PC-9 (cell line): Measurements from ENCODE around the gene SH3PXD2A. TPM values are rescaled to one million over a fixed set of nuclear protein-coding genes. Genes with fewer than 3 reads are reported as not detected.

ENCODE experiments used
- BruUV-seq: library from RNA; stranded (reverse); fragments of 400-500 nt; replicated peaks from 2 replicates; lab custom pipeline; 2021; lab: Mats Ljungman, UMichigan
- CTCF ChIA-PET: fragments of 300-600 bp; sonication (Branson Sonifier 250); formaldehyde crosslinking; loops from one replicate; lab custom pipeline; 2022; ENCODE audit warnings: antibody characterized with exemption; lab: Charles Lee
- POLR2A ChIA-PET: fragments of 300-600 bp; sonication (Branson Sonifier 250); formaldehyde crosslinking; loops from one replicate; lab custom pipeline; 2022; ENCODE audit warnings: antibody characterized with exemption; ENCODE audit not compliant: unreplicated experiment; lab: Charles Lee
- DNase-seq, 2 experiments: peaks; one replicate each; pipeline versions ENCODE4 v3.0.0 to v3.0.0-alpha.2; 2015 to 2022; ENCODE audit warnings: mixed read lengths in 1 of 2
- H2AFZ ChIP-seq: fragments of 200-600 bp; sonication (generic); 2 replicates; pipeline ENCODE4 v1.8.1; 2017; ENCODE audit warnings: antibody characterized with exemption
- H3F3A ChIP-seq: fragments of 200-600 bp; sonication (generic); 2 replicates; pipeline ENCODE4 v1.8.1; 2017; ENCODE audit warnings: antibody characterized with exemption, mild to moderate bottlenecking, low read depth; ENCODE audit not compliant: insufficient read depth
- H3K27ac ChIP-seq: fragments of 200-600 bp; sonication (generic); 2 replicates; pipeline ENCODE4 v1.6.1; 2016; ENCODE audit warnings: mixed run types
- H3K27me3 ChIP-seq: fragments of 200-600 bp; sonication (generic); 2 replicates; pipeline ENCODE4 v1.6.1; 2016; ENCODE audit warnings: low read depth, mixed run types; ENCODE audit not compliant: insufficient read depth
- H3K36me3 ChIP-seq: fragments of 200-600 bp; sonication (generic); 2 replicates; pipeline ENCODE4 v1.6.1; 2016; ENCODE audit warnings: low read depth, mixed run types
- H3K4me1 ChIP-seq: fragments of 200-600 bp; sonication (generic); replicated peaks from 2 replicates; pipeline ENCODE4 v1.6.1; 2016; ENCODE audit warnings: mixed run types; ENCODE audit not compliant: insufficient read depth
- H3K4me2 ChIP-seq: fragments of 200-600 bp; sonication (generic); 2 replicates; pipeline ENCODE4 v1.6.1; 2017; ENCODE audit warnings: mixed run types
- H3K4me3 ChIP-seq: fragments of 200-600 bp; sonication (generic); 2 replicates; pipeline ENCODE4 v1.6.1; 2016; ENCODE audit warnings: mixed run types
- H3K79me2 ChIP-seq: fragments of 200-600 bp; sonication (generic); 2 replicates; pipeline ENCODE4 v1.6.1; 2017; ENCODE audit warnings: low read depth, mixed run types
- H3K9me2 ChIP-seq: fragments of 200-600 bp; sonication (generic); 2 replicates; pipeline ENCODE4 v1.8.1; 2017; ENCODE audit warnings: mild to moderate bottlenecking; ENCODE audit not compliant: insufficient read depth
- H3K9me3 ChIP-seq: fragments of 200-600 bp; sonication (generic); 2 replicates; pipeline ENCODE4 v1.8.1; 2016; ENCODE audit warnings: low read depth; ENCODE audit not compliant: insufficient read depth
- H4K20me1 ChIP-seq: fragments of 200-600 bp; sonication (generic); 2 replicates; pipeline ENCODE4 v1.8.1; 2017; ENCODE audit not compliant: insufficient read depth
- EZH2 ChIP-seq: fragments of 200-600 bp; sonication (generic); IDR thresholded peaks from 2 replicates; pipeline ENCODE4 v1.8.0; 2017; ENCODE audit warnings: antibody characterized with exemption, low read depth
- intact Hi-C: fragments of 100-400 bp; cut with micrococcal nuclease; formaldehyde crosslinking; loops from one replicate; pipeline ENCODE4 v1.10.0; 2022; ENCODE audit not compliant: unreplicated experiment
- total RNA-seq: library from RNA; stranded (reverse); gene quantifications from 2 replicates; pipeline ENCODE4 v1.2.3, GENCODE V29; 2021
- TF ChIP-seq, protein P1 (sequence below): fragments of 200-600 bp; sonication (generic); conservative IDR thresholded peaks from 2 replicates; pipeline ENCODE4 v1.6.1; 2017; ENCODE audit warnings: mixed run types, antibody characterized with exemption, mild to moderate bottlenecking, moderate library complexity

Gene SH3PXD2A
- total RNA-seq, 1 experiment from 2014 or later = 12.5 TPM

DNA sequence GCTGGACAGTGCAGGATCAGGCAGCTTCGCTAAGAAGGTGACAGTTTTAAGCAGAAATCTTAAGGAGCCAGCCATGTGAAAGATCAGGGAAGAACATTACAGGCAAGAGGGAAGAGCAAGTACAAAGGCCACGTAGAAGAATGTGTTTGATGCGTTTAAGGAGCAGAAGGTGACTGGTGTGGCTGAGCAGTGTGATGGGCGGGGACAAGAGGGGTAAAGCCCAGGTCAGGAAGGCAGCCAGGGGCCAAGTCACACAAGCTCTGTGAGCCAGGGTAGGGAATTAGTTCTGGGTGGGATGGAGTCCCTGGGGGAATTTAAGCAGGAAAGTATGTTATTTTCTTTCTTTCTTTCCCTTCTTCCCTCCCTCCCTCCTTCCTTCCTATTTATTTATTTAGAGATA lies 166.9 kb downstream of the SH3PXD2A start:
- intact Hi-C loops = loop anchor here (10.0 kb wide), 1 partner anchor 204 kb away; no protein-coding TSS in a partner anchor
- Histone ChIP-seq H2AFZ (no peak overlapping the region), H3K4me2 (no peak overlapping the region), H3K36me3 (no peaks in the 10 kb centered on the region), H4K20me1 (no peaks in the 10 kb centered on the region), H3K9me3 (no peaks in the 10 kb centered on the region), H3K4me1 (0 out of 2 replicates have a peak, but pooled peaks cover 3% of the 10 kb centered on the region), H3K9me2 (no peaks in the 10 kb centered on the region), H3K4me3 (no peak overlapping the region), H3K79me2 (no peaks in the 10 kb centered on the region), H3K27ac (no peak overlapping the region), H3K27me3 (no peaks in the 10 kb centered on the region), H3F3A (0 out of 2 replicates have a peak, but pooled peaks cover 3% of the 10 kb centered on the region)
- TF ChIP-seq, protein P1, sequence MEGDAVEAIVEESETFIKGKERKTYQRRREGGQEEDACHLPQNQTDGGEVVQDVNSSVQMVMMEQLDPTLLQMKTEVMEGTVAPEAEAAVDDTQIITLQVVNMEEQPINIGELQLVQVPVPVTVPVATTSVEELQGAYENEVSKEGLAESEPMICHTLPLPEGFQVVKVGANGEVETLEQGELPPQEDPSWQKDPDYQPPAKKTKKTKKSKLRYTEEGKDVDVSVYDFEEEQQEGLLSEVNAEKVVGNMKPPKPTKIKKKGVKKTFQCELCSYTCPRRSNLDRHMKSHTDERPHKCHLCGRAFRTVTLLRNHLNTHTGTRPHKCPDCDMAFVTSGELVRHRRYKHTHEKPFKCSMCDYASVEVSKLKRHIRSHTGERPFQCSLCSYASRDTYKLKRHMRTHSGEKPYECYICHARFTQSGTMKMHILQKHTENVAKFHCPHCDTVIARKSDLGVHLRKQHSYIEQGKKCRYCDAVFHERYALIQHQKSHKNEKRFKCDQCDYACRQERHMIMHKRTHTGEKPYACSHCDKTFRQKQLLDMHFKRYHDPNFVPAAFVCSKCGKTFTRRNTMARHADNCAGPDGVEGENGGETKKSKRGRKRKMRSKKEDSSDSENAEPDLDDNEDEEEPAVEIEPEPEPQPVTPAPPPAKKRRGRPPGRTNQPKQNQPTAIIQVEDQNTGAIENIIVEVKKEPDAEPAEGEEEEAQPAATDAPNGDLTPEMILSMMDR = no peak
- no peak for TF ChIP-seq EZH2
- BruUV-seq = no TSS peak
- ChIA-PET POLR2A (no interaction called here), CTCF (no interaction called here)
- DNase-seq = no peak

DNA sequence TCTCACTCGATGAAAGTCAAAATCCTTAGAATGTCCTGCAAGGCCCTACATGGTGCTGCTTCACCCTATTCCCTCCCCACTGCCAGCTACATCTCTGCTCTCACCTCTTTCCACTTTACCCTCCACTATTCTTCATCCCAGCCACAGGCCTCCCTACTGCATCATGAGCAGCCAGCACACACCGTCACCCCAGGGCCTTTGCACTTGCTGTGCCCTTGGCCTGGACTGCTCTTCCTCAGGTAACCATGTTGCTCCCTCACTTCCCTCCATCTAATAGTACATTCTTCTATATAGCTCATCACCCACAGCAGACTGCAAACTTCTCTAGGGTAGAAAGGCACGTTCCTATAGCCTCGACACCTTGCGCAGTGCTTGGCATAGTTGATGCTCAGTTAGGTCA lies 167.7 kb downstream of the SH3PXD2A start:
- Histone ChIP-seq H2AFZ (no peak overlapping the region), H3K4me1 (0 out of 2 replicates have a peak, but pooled peaks cover 3% of the 10 kb centered on the region), H3K27ac (no peak overlapping the region), H3K27me3 (no peaks in the 10 kb centered on the region), H3K36me3 (no peaks in the 10 kb centered on the region), H3K9me3 (no peaks in the 10 kb centered on the region), H3K79me2 (no peaks in the 10 kb centered on the region), H3K9me2 (no peaks in the 10 kb centered on the region), H3K4me3 (no peak overlapping the region), H4K20me1 (no peaks in the 10 kb centered on the region), H3K4me2 (no peak overlapping the region), H3F3A (0 out of 2 replicates have a peak, but pooled peaks cover 3% of the 10 kb centered on the region)
- intact Hi-C loops = loop anchor here (10.0 kb wide), 1 partner anchor 203 kb away; no protein-coding TSS in a partner anchor
- no peak for DNase-seq
- no peak for TF ChIP-seq EZH2
- TF ChIP-seq, protein P1 = no peak
- CTCF ChIA-PET = no interaction called here
- BruUV-seq = no TSS peak
- POLR2A ChIA-PET = no interaction called here

DNA sequence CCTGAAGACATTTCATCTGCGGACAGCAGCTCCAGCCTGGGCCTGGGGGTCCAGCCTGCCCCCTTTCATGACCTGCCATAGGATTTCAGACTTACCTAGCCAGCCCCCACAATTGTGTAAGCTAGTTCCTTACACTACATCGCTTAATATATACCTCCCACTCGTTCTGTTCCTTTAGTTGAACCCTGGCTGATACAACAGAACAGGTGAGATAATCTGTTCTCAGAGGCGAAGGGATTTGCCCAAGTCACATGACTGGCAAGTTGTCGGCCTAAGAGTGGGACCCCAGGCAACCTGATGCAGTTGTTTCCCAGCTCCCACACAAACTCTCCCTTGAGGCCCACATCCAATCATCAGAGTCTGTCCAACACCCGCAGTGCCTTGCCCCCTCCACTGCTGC lies 168.2 kb downstream of the SH3PXD2A start:
- no peak for DNase-seq
- H3K27ac ChIP-seq = no peak overlapping the region
- H3K9me2 ChIP-seq = no peaks in the 10 kb centered on the region
- H3K36me3 ChIP-seq = no peaks in the 10 kb centered on the region
- no peaks in the 10 kb centered on the region for H3K79me2 ChIP-seq
- no peaks in the 10 kb centered on the region for H3K27me3 ChIP-seq
- BruUV-seq = no TSS peak
- no peaks in the 10 kb centered on the region for H3K9me3 ChIP-seq
- TF ChIP-seq EZH2 = no peak
- TF ChIP-seq, protein P1 = no peak
- ChIA-PET CTCF (interaction anchor here (0.7 kb wide), 1 partner anchor 178 kb away, joined by 3 read pairs; no protein-coding TSS in a partner anchor), POLR2A (no interaction called here)
- 0 out of 2 replicates have a peak, but pooled peaks cover 3% of the 10 kb centered on the region for H3F3A ChIP-seq
- no peak overlapping the region for H3K4me2 ChIP-seq
- H4K20me1 ChIP-seq = no peaks in the 10 kb centered on the region
- intact Hi-C loops = loop anchor here (10.0 kb wide), 1 partner anchor 202 kb away; no protein-coding TSS in a partner anchor
- H3K4me3 ChIP-seq = no peak overlapping the region
- 0 out of 2 replicates have a peak, but pooled peaks cover 3% of the 10 kb centered on the region for H3K4me1 ChIP-seq
- H2AFZ ChIP-seq = no peak overlapping the region
